AG04450 (cell line): ENCODE results near the gene SULF2. TPM values are rescaled to one million over a fixed set of nuclear protein-coding genes. Genes with fewer than 3 reads are reported as not detected.

Source experiments
- CTCF ChIA-PET: fragments of 300-600, 350-600 bp; formaldehyde crosslinking; extraction: SDS; loops from one replicate; lab custom pipeline; 2022; ENCODE audit warnings: antibody characterized with exemption, inconsistent platforms; lab: Charles Lee
- POLR2A ChIA-PET: fragments of 350-600 bp; formaldehyde crosslinking; extraction: SDS; loops from one replicate; lab custom pipeline; 2021; ENCODE audit warnings: antibody characterized with exemption, inconsistent platforms; lab: Yijun Ruan, JAX
- DNase-seq: peaks from one replicate; pipeline ENCODE4 v3.0.0-alpha.2; 2011; ENCODE audit warnings: low read depth, low spot score
- H3K27ac ChIP-seq: one replicate; pipeline ENCODE4 v1.5.1; 2012; ENCODE audit warnings: low read depth, low read length, control low read depth
- H3K27me3 ChIP-seq: one replicate; pipeline ENCODE4 v1.6.0; 2012; ENCODE audit warnings: low read length; ENCODE audit not compliant: control insufficient read depth, insufficient read depth
- H3K4me3 ChIP-seq: 2 replicates; pipeline ENCODE4 v1.5.1; 2011; ENCODE audit warnings: mild to moderate bottlenecking, low read depth, low read length, control low read depth
- H3K9me3 ChIP-seq: 2 replicates; pipeline ENCODE4 v1.5.1; 2012; ENCODE audit warnings: low read length; ENCODE audit not compliant: control insufficient read depth, insufficient read depth
- polyA plus RNA-seq: library from polyadenylated mRNA; depleted of rRNA; stranded (reverse); fragments of >200 nt; gene quantifications from 2 replicates; pipeline ENCODE4 v1.2.3, GENCODE V29; 2011
- TF ChIP-seq, protein P1 (sequence below): IDR thresholded peaks from 2 replicates; pipeline ENCODE4 v1.5.1; 2011; ENCODE audit warnings: low read depth, low read length, control low read depth, inconsistent platforms

SULF2 gene
- polyA plus RNA-seq, 1 experiment: 0.73 TPM

DNA sequence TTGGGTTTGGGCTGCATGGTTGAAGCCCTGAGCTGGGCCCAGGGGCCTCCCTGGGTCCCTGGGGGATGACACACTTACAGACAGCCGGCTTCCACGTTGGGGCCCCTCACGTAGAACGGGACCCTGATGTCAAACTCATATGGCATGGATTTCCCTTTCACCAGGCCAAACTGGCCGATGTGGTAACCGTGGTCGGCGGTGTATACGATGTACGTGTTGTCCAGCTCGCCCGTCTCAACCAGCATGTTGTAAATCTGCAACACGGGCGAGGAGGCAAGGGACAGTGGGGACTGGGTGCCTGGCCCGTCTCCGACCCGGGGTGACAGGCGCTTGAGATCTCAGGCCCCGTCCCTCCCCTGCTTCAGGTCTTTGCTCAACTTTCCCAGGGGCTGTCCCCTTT lies 102.4 kb downstream of the SULF2 start:
- H3K27ac ChIP-seq: no peak overlapping the region
- ChIA-PET POLR2A (no interaction called here), CTCF (interaction anchor here (0.6 to 1.1 kb wide), 2 partner anchors 974 to 1222 kb away, joined by 3 to 7 read pairs; no protein-coding TSS in a partner anchor)

DNA sequence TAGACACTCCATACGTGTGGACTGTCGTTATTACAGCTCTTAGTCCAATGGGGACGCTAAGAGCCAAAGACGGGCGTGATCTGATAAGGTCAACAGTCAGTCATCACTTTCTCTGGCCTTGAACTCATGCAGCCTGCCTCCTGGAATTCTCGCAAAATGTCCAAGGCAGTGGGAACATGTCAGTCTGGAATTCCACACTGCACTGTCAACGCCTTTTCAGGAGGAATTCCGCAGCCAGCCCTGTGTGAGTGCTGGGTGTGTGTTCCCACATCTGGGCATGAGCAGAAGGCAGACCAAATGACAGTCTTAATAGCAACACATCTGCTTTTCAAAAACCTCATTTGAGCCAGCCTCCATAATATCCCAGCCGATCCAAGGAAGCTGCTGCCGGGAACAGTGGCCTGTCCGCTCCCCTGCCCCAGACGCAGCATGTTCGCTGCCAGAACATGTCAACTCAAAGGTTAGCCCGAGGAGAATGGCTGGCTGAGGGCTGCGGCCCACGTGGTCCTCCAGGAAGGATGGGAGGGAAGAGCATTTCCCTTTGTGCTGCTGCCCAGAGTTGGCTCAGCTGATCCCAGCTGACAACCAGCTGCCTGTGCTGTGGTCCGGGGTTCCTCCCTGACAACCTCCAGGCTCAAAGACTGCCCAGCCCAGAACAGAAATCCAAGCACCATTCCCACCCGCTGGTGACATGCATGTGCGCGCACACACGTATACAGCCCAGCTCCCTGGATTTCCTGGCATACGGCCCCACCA lies 103.1 kb downstream of the SULF2 start:
- H3K27ac ChIP-seq: no peak overlapping the region
- POLR2A ChIA-PET: no interaction called here
- peaks cover 6% of the 10 kb centered on the region for H3K27me3 ChIP-seq
- no peak for DNase-seq
- TF ChIP-seq, protein P1, sequence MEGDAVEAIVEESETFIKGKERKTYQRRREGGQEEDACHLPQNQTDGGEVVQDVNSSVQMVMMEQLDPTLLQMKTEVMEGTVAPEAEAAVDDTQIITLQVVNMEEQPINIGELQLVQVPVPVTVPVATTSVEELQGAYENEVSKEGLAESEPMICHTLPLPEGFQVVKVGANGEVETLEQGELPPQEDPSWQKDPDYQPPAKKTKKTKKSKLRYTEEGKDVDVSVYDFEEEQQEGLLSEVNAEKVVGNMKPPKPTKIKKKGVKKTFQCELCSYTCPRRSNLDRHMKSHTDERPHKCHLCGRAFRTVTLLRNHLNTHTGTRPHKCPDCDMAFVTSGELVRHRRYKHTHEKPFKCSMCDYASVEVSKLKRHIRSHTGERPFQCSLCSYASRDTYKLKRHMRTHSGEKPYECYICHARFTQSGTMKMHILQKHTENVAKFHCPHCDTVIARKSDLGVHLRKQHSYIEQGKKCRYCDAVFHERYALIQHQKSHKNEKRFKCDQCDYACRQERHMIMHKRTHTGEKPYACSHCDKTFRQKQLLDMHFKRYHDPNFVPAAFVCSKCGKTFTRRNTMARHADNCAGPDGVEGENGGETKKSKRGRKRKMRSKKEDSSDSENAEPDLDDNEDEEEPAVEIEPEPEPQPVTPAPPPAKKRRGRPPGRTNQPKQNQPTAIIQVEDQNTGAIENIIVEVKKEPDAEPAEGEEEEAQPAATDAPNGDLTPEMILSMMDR: no peak
- H3K4me3 ChIP-seq: no peak overlapping the region
- peaks cover 2% of the 10 kb centered on the region; the same call in 1 of the 2 replicates for H3K9me3 ChIP-seq
- CTCF ChIA-PET: interaction anchor here (1.1 to 9.4 kb wide), 2 partner anchors 940 to 975 kb away, joined by 3 to 142 read pairs; no protein-coding TSS in a partner anchor

More for the DNA sequence above, 102.4 kb downstream of the SULF2 start:
- TF ChIP-seq, protein P1: no peak
- no peak for DNase-seq
- Histone ChIP-seq H3K27me3 (peaks cover 6% of the 10 kb centered on the region), H3K4me3 (no peak overlapping the region), H3K9me3 (peaks cover 2% of the 10 kb centered on the region; the same call in 1 of the 2 replicates)

DNA sequence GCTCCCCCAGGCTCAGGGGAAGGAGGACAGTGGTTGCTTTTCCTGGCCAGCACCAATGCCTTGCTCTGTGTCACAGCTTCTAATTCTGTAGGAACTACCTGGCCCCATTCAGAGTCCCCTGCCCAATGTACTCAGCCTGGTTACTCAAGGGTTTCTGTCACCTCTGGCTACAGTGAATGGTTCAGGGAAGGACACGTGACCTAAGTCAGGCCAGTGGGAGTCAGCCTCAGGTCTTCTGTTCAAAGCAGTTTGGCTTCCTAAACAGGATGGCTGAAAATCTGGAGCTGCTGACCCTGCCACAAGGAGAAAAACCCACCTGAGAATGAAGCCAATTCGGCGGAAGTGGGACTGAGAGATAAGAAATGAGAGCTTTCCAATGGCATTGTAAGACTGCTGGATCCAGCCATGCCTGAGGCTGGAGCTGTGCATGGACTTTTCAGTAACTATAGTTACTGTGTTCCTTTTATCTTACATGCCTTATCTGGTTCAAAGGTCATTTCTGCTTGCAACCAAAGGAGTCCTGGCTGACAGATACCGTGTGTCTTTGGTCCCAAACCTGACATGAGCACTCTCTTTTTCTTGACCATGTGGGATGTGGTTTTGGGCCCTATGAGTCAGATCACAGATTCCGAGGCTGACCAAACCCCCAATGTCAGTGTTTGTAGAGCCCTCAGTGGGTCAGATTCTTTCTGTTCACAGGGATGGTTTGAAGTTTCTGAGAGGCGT lies 104.3 kb downstream of the SULF2 start:
- POLR2A ChIA-PET: no interaction called here
- TF ChIP-seq, protein P1: no peak
- no peak overlapping the region for H3K27ac ChIP-seq
- H3K27me3 ChIP-seq: peaks cover 10% of the 10 kb centered on the region
- CTCF ChIA-PET: interaction anchor here (1.2 to 9.4 kb wide), 2 partner anchors 604 to 941 kb away, joined by 4 to 142 read pairs; no protein-coding TSS in a partner anchor
- peaks cover 2% of the 10 kb centered on the region; the same call in 1 of the 2 replicates for H3K9me3 ChIP-seq
- no peak overlapping the region for H3K4me3 ChIP-seq
- DNase-seq: no peak

DNA sequence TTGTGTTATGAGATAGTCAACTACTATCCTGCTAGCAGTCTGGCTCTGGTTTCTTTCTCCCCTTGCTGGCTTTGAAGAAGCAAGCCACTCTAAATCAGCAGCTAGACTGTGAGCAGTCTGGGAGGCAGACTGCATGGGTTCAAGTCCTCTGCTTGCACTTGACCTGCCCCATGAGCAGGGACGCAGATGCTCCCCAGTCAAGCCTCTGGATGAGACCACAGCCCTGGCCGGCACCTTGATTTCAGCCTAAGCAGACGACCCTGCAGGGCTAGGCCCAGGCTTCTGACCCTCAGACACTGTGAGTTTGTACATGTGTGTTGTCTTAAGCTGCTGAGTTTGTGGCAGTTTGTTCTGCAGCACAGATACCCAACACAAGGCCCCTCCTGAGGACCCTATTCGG lies 105.8 kb downstream of the SULF2 start:
- no peak overlapping the region for H3K27ac ChIP-seq
- no peak overlapping the region for H3K4me3 ChIP-seq
- CTCF ChIA-PET: interaction anchor here (1.2 to 9.4 kb wide), 2 partner anchors 606 to 942 kb away, joined by 4 to 142 read pairs; no protein-coding TSS in a partner anchor
- DNase-seq: no peak
- TF ChIP-seq, protein P1: no peak
- peaks cover 10% of the 10 kb centered on the region for H3K27me3 ChIP-seq
- POLR2A ChIA-PET: no interaction called here
- peaks cover 2% of the 10 kb centered on the region; the same call in 1 of the 2 replicates for H3K9me3 ChIP-seq
